ENCODE results near the gene CCDC73. TPM values are rescaled to one million over a fixed set of nuclear protein-coding genes. Genes with fewer than 3 reads are reported as not detected.
A peak's percentile ranks its signal among the peaks of the same experiment; 100 is the strongest.

CCDC73 gene
- total RNA-seq, 1 donor: not detected

- no peak for DNase-seq (ENCODE audit: insufficient read length, low spot score, missing footprints)
- no peak for TF ChIP-seq CTCF (IDR thresholded peaks at IDR 0.05; ENCODE audit: extremely low read depth, low read depth, low read length)
- Histone ChIP-seq H3K36me3 (ENCODE audit: insufficient read depth, low read length) (no peaks in the 10 kb centered on the region), H4K20me1 (ENCODE audit: insufficient read depth, low read length) (peaks cover 13% of the 10 kb centered on the region), H3K4me2 (ENCODE audit: insufficient read depth, low read length) (no peak overlapping the region), H3K27ac (ENCODE audit: low read depth, low read length) (no peak overlapping the region), H3K4me1 (ENCODE audit: insufficient read depth, low read length) (peaks cover 11% of the 10 kb centered on the region), H3K9me3 (ENCODE audit: low read depth, low read length) (no peaks in the 10 kb centered on the region), H3K4me3 (ENCODE audit: insufficient read depth, low read length) (no peak overlapping the region), H3K79me2 (ENCODE audit: insufficient read depth, low read length) (peaks cover 29% of the 10 kb centered on the region), H3K27me3 (ENCODE audit: insufficient read depth, low read length) (peaks cover 3% of the 10 kb centered on the region), H2AFZ (ENCODE audit: low read length) (no peak overlapping the region)
These were observed 212.9 kb downstream of the CCDC73 start for GRCh38 chr11:32581556-32581955.

GRCh38 chr11:32580967-32581366 is 213.5 kb downstream of the CCDC73 start:
- Histone ChIP-seq H3K27me3 (ENCODE audit: insufficient read depth, low read length) (peaks cover 3% of the 10 kb centered on the region), H3K27ac (ENCODE audit: low read depth, low read length) (no peak overlapping the region), H3K4me3 (ENCODE audit: insufficient read depth, low read length) (no peak overlapping the region), H3K79me2 (ENCODE audit: insufficient read depth, low read length) (peaks cover 23% of the 10 kb centered on the region), H3K36me3 (ENCODE audit: insufficient read depth, low read length) (no peaks in the 10 kb centered on the region), H3K4me2 (ENCODE audit: insufficient read depth, low read length) (no peak overlapping the region), H2AFZ (ENCODE audit: low read length) (peak overlapping the region; percentile 47), H3K9me3 (ENCODE audit: low read depth, low read length) (no peaks in the 10 kb centered on the region), H4K20me1 (ENCODE audit: insufficient read depth, low read length) (peaks cover 10% of the 10 kb centered on the region), H3K4me1 (ENCODE audit: insufficient read depth, low read length) (peaks cover 11% of the 10 kb centered on the region)
- DNase-seq (ENCODE audit: insufficient read length, low spot score, missing footprints): no peak
- TF ChIP-seq CTCF (IDR thresholded peaks at IDR 0.05; ENCODE audit: extremely low read depth, low read depth, low read length): no peak

GRCh38 chr11:32576456-32576855 is 218.0 kb downstream of the CCDC73 start:
- no peak for DNase-seq (ENCODE audit: insufficient read length, low spot score, missing footprints)
- H3K4me1 ChIP-seq (ENCODE audit: insufficient read depth, low read length): no peaks in the 10 kb centered on the region
- no peak overlapping the region for H2AFZ ChIP-seq (ENCODE audit: low read length)
- H3K4me3 ChIP-seq (ENCODE audit: insufficient read depth, low read length): no peak overlapping the region
- H3K79me2 ChIP-seq (ENCODE audit: insufficient read depth, low read length): no peaks in the 10 kb centered on the region
- TF ChIP-seq CTCF (IDR thresholded peaks at IDR 0.05; ENCODE audit: extremely low read depth, low read depth, low read length): no peak
- no peaks in the 10 kb centered on the region for H3K9me3 ChIP-seq (ENCODE audit: low read depth, low read length)
- H3K4me2 ChIP-seq (ENCODE audit: insufficient read depth, low read length): no peak overlapping the region
- peaks cover 3% of the 10 kb centered on the region for H3K27me3 ChIP-seq (ENCODE audit: insufficient read depth, low read length)
- H3K36me3 ChIP-seq (ENCODE audit: insufficient read depth, low read length): no peaks in the 10 kb centered on the region
- no peaks in the 10 kb centered on the region for H4K20me1 ChIP-seq (ENCODE audit: insufficient read depth, low read length)
- no peak overlapping the region for H3K27ac ChIP-seq (ENCODE audit: low read depth, low read length)

GRCh38 chr11:32575070-32575469 is 219.4 kb downstream of the CCDC73 start:
- Histone ChIP-seq H3K4me2 (ENCODE audit: insufficient read depth, low read length) (no peak overlapping the region), H3K79me2 (ENCODE audit: insufficient read depth, low read length) (no peaks in the 10 kb centered on the region), H3K4me1 (ENCODE audit: insufficient read depth, low read length) (no peaks in the 10 kb centered on the region), H3K4me3 (ENCODE audit: insufficient read depth, low read length) (no peak overlapping the region), H3K36me3 (ENCODE audit: insufficient read depth, low read length) (no peaks in the 10 kb centered on the region), H3K9me3 (ENCODE audit: low read depth, low read length) (no peaks in the 10 kb centered on the region), H3K27ac (ENCODE audit: low read depth, low read length) (no peak overlapping the region), H2AFZ (ENCODE audit: low read length) (no peak overlapping the region), H3K27me3 (ENCODE audit: insufficient read depth, low read length) (peaks cover 3% of the 10 kb centered on the region), H4K20me1 (ENCODE audit: insufficient read depth, low read length) (no peaks in the 10 kb centered on the region)
- no peak for DNase-seq (ENCODE audit: insufficient read length, low spot score, missing footprints)
- no peak for TF ChIP-seq CTCF (IDR thresholded peaks at IDR 0.05; ENCODE audit: extremely low read depth, low read depth, low read length)
